HG02885 (cell line): ENCODE data around the gene CLASP1.
"Not testable (repeated sequence)": the region's sequence is repeated elsewhere in the genome, so short reads cannot be mapped to it uniquely, and the experiment has no call there.

Experiments
- ATAC-seq: cut with Tn5 transposase; IDR thresholded peaks from one replicate; pipeline ENCODE4 v1.9.1; 2021; ENCODE audit warnings: mild to moderate bottlenecking; ENCODE audit not compliant: unreplicated experiment, poor library complexity

CLASP1 gene

GRCh38 chr2:121450301-121450700 is 199.0 kb downstream of the CLASP1 start:
- ATAC-seq, result no peak

- ATAC-seq, result no peak
Measured at GRCh38 chr2:121446647-121447241, 202.5 kb downstream of the CLASP1 start.

- no peak for ATAC-seq
Measured at GRCh38 chr2:121442889-121443288, 206.4 kb downstream of the CLASP1 start.

- ATAC-seq, result not testable (repeated sequence)
Measured at GRCh38 chr2:121438290-121438689, 211.0 kb downstream of the CLASP1 start.

- ATAC-seq, result no peak
Measured at GRCh38 chr2:121436918-121437317, 212.3 kb downstream of the CLASP1 start.

- no peak for ATAC-seq
Measured at GRCh38 chr2:121435790-121436189, 213.5 kb downstream of the CLASP1 start.

- ATAC-seq, result no peak
Measured at GRCh38 chr2:121431214-121431613, 218.0 kb downstream of the CLASP1 start.

GRCh38 chr2:121429927-121430520 is 219.2 kb downstream of the CLASP1 start:
- no peak for ATAC-seq

- ATAC-seq, result no peak
Measured at GRCh38 chr2:121429119-121429903, 220.0 kb downstream of the CLASP1 start.

GRCh38 chr2:121427187-121427689 is 222.0 kb downstream of the CLASP1 start:
- ATAC-seq, result no peak

GRCh38 chr2:121420486-121420885 is 228.8 kb downstream of the CLASP1 start:
- no peak for ATAC-seq

- ATAC-seq, result no peak
Measured at GRCh38 chr2:121419081-121419699, 230.1 kb downstream of the CLASP1 start.

GRCh38 chr2:121418494-121419058 is 230.7 kb downstream of the CLASP1 start:
- ATAC-seq, result no peak

GRCh38 chr2:121417826-121418225 is 231.4 kb downstream of the CLASP1 start:
- no peak for ATAC-seq

GRCh38 chr2:121415727-121416126 is 233.5 kb downstream of the CLASP1 start:
- no peak for ATAC-seq

- ATAC-seq, result no peak
Measured at GRCh38 chr2:121412349-121412748, 236.9 kb downstream of the CLASP1 start.

GRCh38 chr2:121409966-121410365 is 239.3 kb downstream of the CLASP1 start:
- no peak for ATAC-seq

GRCh38 chr2:121409388-121409787 is 239.9 kb downstream of the CLASP1 start:
- no peak for ATAC-seq

GRCh38 chr2:121408641-121409040 is 240.6 kb downstream of the CLASP1 start:
- no peak for ATAC-seq

GRCh38 chr2:121405233-121405632 is 244.0 kb downstream of the CLASP1 start:
- ATAC-seq, result no peak

GRCh38 chr2:121400201-121400600 is 249.1 kb downstream of the CLASP1 start:
- ATAC-seq, result no peak
